ENCODE data around the gene CDH22. TPM values are rescaled to one million over a fixed set of nuclear protein-coding genes. Genes with fewer than 3 reads are reported as not detected.

Gene CDH22
- total and polyA plus RNA-seq, 9 of the 15 experiments (the other 6 are each of a cell fraction or from before 2014, with no cell fraction given), result 0.07 to 0.08 TPM; not detected in 7

GRCh38 chr20:46349035-46349741, 40.9 kb upstream of the CDH22 start:
- Histone ChIP-seq H4K20me1 (replicated peaks; ENCODE audit: control insufficient read depth, insufficient read depth, low read length) (peaks cover 10% of the 10 kb centered on the region), H3K36me3 (ENCODE audit: control insufficient read depth, insufficient read depth, low read length) (peaks cover 36% of the 10 kb centered on the region; the same call in 2 of the 3 replicates), H3K9me3 (replicated peaks; ENCODE audit: control insufficient read depth, insufficient read depth, low read depth, low read length) (no peaks in the 10 kb centered on the region), H3K27me3 (ENCODE audit: control insufficient read depth in 2 of 2, insufficient read depth in 2 of 2, low read length in 2 of 2) (0 out of 5 replicates have a peak, but pooled peaks cover 0 to under 1% of the 10 kb centered on the region in 2 experiments), H3K9ac (ENCODE audit: insufficient read depth in 1 of 2, low read depth in 2 of 2, low read length in 2 of 2) (0 out of 4 replicates have a peak overlapping the region, but pooled peaks of 1 of the 2 experiments have one; percentile 10), H3K79me2 (ENCODE audit: control insufficient read depth, insufficient read depth, low read length) (no peaks in the 10 kb centered on the region), H3K4me3 (no peak overlapping the region), H3K4me2 (ENCODE audit: insufficient read depth, low read length) (no peak overlapping the region), H3K9me1 (ENCODE audit: control insufficient read depth, insufficient read depth, low read length) (peaks cover 2% of the 10 kb centered on the region), H3K4me1 (replicated peaks in 1 of 2; ENCODE audit: control insufficient read depth in 2 of 2, insufficient read depth in 2 of 2, low read length in 2 of 2) (peaks cover 24 to 34% of the 10 kb centered on the region in 2 experiments), H2AFZ (ENCODE audit: low read depth, low read length) (no peak overlapping the region), H3K27ac (ENCODE audit: extremely low read depth, low read depth, low read length) (no peak overlapping the region)
- WGBS (ENCODE audit: insufficient coverage, low coverage, missing lambda C conversion rate), result 49% methylated on average over 11 of the region's 12 CpGs
- no TSS peak for BruUV-seq (replicated peaks)
- POLR2A ChIA-PET, result interaction anchor here (0.7 to 1.9 kb wide), 6 partner anchors 10 to 113 kb away, joined by 3 to 6 read pairs (median 4); no protein-coding TSS in a partner anchor
- peak; percentile 73 for FAIRE-seq
- peak; percentile 81 for ATAC-seq
- intact Hi-C loops (cut with micrococcal nuclease) (loop anchor here (1.0 kb wide), 1 partner anchor 42 kb away; no protein-coding TSS in a partner anchor), in situ Hi-C loops (cut with MboI) (no loop called here)
- CTCF ChIA-PET (ENCODE audit: low intra/inter-chr PET ratio), result interaction anchor here (0.6 to 1.5 kb wide), 7 partner anchors 11 to 380 kb away, joined by 3 to 12 read pairs (median 4); partner anchors contain the start of gene CDH22
- peak; percentile 73 to 81 (median 81) for DNase-seq (ENCODE audit: extremely low read depth in 1 of 4, low spot score in 3 of 4)
- TF ChIP-seq LCOR (CRISPR knock-in tag; IDR thresholded peaks at IDR 0.05) (0 out of 2 replicates have a peak, but pooled peaks have one; percentile 4), RBM25 (IDR thresholded peaks at IDR 0.05; ENCODE audit: low read depth, low read length, severe bottlenecking) (peak; percentile 78), CC2D1A (IDR thresholded peaks at IDR 0.05) (peak; percentile 43; the same call in 1 of the 2 replicates), PREB (CRISPR knock-in tag; IDR thresholded peaks at IDR 0.05) (no peak), POLR2AphosphoS5 (IDR thresholded peaks at IDR 0.05; ENCODE audit: control insufficient read depth, insufficient read depth, low read depth, low read length) (peak; percentile 40; the same call in 1 of the 2 replicates), ZNF395 (CRISPR knock-in tag; IDR thresholded peaks at IDR 0.05) (0 out of 2 replicates have a peak, but pooled peaks have one; percentile 25), CTCF (IDR thresholded peaks at IDR 0.05 in 2 of 3, conservative IDR thresholded peaks at IDR 0.05 in 1 of 3; ENCODE audit: insufficient read depth in 2 of 3, low read depth in 1 of 3, low read length in 3 of 3) (peak; percentile 78 to 87 (median 86)), VEZF1 (CRISPR knock-in tag; IDR thresholded peaks at IDR 0.05) (peak; percentile 43), RAD21 (CRISPR knock-in tag; conservative IDR thresholded peaks at IDR 0.05 in 1 of 2, IDR thresholded peaks at IDR 0.05 in 1 of 2) (peak; percentile 48 to 69), SMARCA5 (IDR thresholded peaks at IDR 0.05) (peak; percentile 39; the same call in 1 of the 2 replicates), TFAP4 (CRISPR knock-in tag; IDR thresholded peaks at IDR 0.05; ENCODE audit: borderline replicate concordance) (peak; percentile 43), SMC3 (conservative IDR thresholded peaks at IDR 0.05; ENCODE audit: insufficient read depth, low read depth, low read length) (peak; percentile 68)
